Activated T-helper 1 cell treated with anti-CD3 and anti-CD28 coated beads, Interleukin-12 subunit alpha, Interleukin-12 subunit beta, Interleukin-2, Interleukin-4 antibody, amounts not matched to agents 30 ng/mL and 10 ng/mL and 1 ng/mL, durations not matched to agents 14 hours and 24 hours and 36 hours (primary cell): Measurements from ENCODE around the gene ZFR. TPM values are rescaled to one million over a fixed set of nuclear protein-coding genes. Genes with fewer than 3 reads are reported as not detected.
A peak's percentile ranks its signal among the peaks of the same experiment; 100 is the strongest.
"Not testable (repeated sequence)": the region's sequence is repeated elsewhere in the genome, so short reads cannot be mapped to it uniquely, and the experiment has no call there.

Experiments used
- DNase-seq: peaks from one replicate; pipeline ENCODE4 v3.0.0; 2021; ENCODE audit warnings: low spot score
- H3K27ac Mint-ChIP-seq: one replicate; pipeline ENCODE4 v1.8.0; 2021; ENCODE audit warnings: mild to moderate bottlenecking, mixed read lengths
- H3K27me3 Mint-ChIP-seq: one replicate; pipeline ENCODE4 v1.8.0; 2022; ENCODE audit warnings: mild to moderate bottlenecking, moderate library complexity, mixed read lengths; ENCODE audit not compliant: insufficient read depth
- H3K36me3 Mint-ChIP-seq: one replicate; pipeline ENCODE4 v1.8.0; 2021; ENCODE audit warnings: low read depth, mixed read lengths
- H3K4me1 Mint-ChIP-seq: one replicate; pipeline ENCODE4 v1.8.0; 2021; ENCODE audit warnings: low read depth, mixed read lengths
- H3K4me3 Mint-ChIP-seq: one replicate; pipeline ENCODE4 v1.8.0; 2021; ENCODE audit warnings: mild to moderate bottlenecking, moderate library complexity, mixed read lengths
- H3K9me3 Mint-ChIP-seq: one replicate; pipeline ENCODE4 v1.8.0; 2021; ENCODE audit warnings: mixed read lengths
- intact Hi-C: fragments of 100-400 bp; cut with micrococcal nuclease; formaldehyde crosslinking; loops from one replicate; pipeline ENCODE4 v1.15.1; 2024
- total RNA-seq: library from RNA; stranded (reverse); gene quantifications from 2 replicates; pipeline ENCODE4 v1.2.3, GENCODE V29; 2022

The ZFR gene
- total RNA-seq, 1 donor from 2014 or later, result 70.8 TPM

GRCh38 chr5:32421075-32421474 is 23.5 kb downstream of the ZFR start:
- Mint-ChIP-seq H3K9me3 (peaks cover 2% of the 10 kb centered on the region), H3K4me1 (peaks cover 23% of the 10 kb centered on the region), H3K27ac (no peak overlapping the region), H3K27me3 (no peaks in the 10 kb centered on the region), H3K4me3 (no peak overlapping the region), H3K36me3 (peaks cover 20% of the 10 kb centered on the region)
- DNase-seq, result no peak
- intact Hi-C loops, result no loop called here

GRCh38 chr5:32420506-32420905 is 24.0 kb downstream of the ZFR start:
- Mint-ChIP-seq H3K4me1 (peaks cover 23% of the 10 kb centered on the region), H3K27ac (no peak overlapping the region), H3K27me3 (no peaks in the 10 kb centered on the region), H3K36me3 (peaks cover 21% of the 10 kb centered on the region), H3K4me3 (no peak overlapping the region), H3K9me3 (no peaks in the 10 kb centered on the region)
- DNase-seq, result no peak
- intact Hi-C loops, result no loop called here

- intact Hi-C loops, result no loop called here
- Mint-ChIP-seq H3K27ac (no peak overlapping the region), H3K4me1 (peaks cover 23% of the 10 kb centered on the region), H3K36me3 (peaks cover 24% of the 10 kb centered on the region), H3K27me3 (no peaks in the 10 kb centered on the region), H3K4me3 (no peak overlapping the region), H3K9me3 (no peaks in the 10 kb centered on the region)
- DNase-seq, result no peak
Measured at GRCh38 chr5:32419791-32420190, 24.7 kb downstream of the ZFR start.

- H3K36me3 Mint-ChIP-seq, result peaks cover 43% of the 10 kb centered on the region
- intact Hi-C loops, result loop anchor here (5.0 kb wide), 1 partner anchor 199 kb away; no protein-coding TSS in a partner anchor
- no peaks in the 10 kb centered on the region for H3K9me3 Mint-ChIP-seq
- no peak overlapping the region for H3K4me3 Mint-ChIP-seq
- peak overlapping the region; percentile 4 for H3K27ac Mint-ChIP-seq
- no peak for DNase-seq
- H3K27me3 Mint-ChIP-seq, result no peaks in the 10 kb centered on the region
- H3K4me1 Mint-ChIP-seq, result peaks cover 6% of the 10 kb centered on the region
Measured at GRCh38 chr5:32413466-32414263, 30.9 kb downstream of the ZFR start.

GRCh38 chr5:32410630-32411029 is 33.9 kb downstream of the ZFR start:
- no peak overlapping the region for H3K27ac Mint-ChIP-seq
- intact Hi-C loops, result loop anchor here (5.0 kb wide), 1 partner anchor 202 kb away; no protein-coding TSS in a partner anchor
- DNase-seq, result no peak
- H3K4me3 Mint-ChIP-seq, result no peak overlapping the region
- H3K4me1 Mint-ChIP-seq, result peaks cover 6% of the 10 kb centered on the region
- no peaks in the 10 kb centered on the region for H3K9me3 Mint-ChIP-seq
- H3K36me3 Mint-ChIP-seq, result peaks cover 37% of the 10 kb centered on the region
- H3K27me3 Mint-ChIP-seq, result no peaks in the 10 kb centered on the region

- Mint-ChIP-seq H3K4me1 (no peaks in the 10 kb centered on the region), H3K9me3 (no peaks in the 10 kb centered on the region), H3K27ac (no peak overlapping the region), H3K27me3 (no peaks in the 10 kb centered on the region), H3K4me3 (no peak overlapping the region), H3K36me3 (peaks cover 40% of the 10 kb centered on the region)
- DNase-seq, result no peak
- intact Hi-C loops, result no loop called here
Measured at GRCh38 chr5:32406650-32407049, 37.9 kb downstream of the ZFR start.

- Mint-ChIP-seq H3K36me3 (peaks cover 40% of the 10 kb centered on the region), H3K4me3 (no peak overlapping the region), H3K27me3 (no peaks in the 10 kb centered on the region), H3K9me3 (no peaks in the 10 kb centered on the region), H3K4me1 (no peaks in the 10 kb centered on the region), H3K27ac (peak overlapping the region; percentile 46)
- DNase-seq, result no peak
- intact Hi-C loops, result no loop called here
Measured at GRCh38 chr5:32405507-32405906, 39.0 kb downstream of the ZFR start.

GRCh38 chr5:32403760-32404159 is 40.8 kb downstream of the ZFR start:
- Mint-ChIP-seq H3K27ac (no peak overlapping the region), H3K4me1 (no peaks in the 10 kb centered on the region), H3K9me3 (no peaks in the 10 kb centered on the region), H3K27me3 (no peaks in the 10 kb centered on the region), H3K36me3 (peaks cover 47% of the 10 kb centered on the region), H3K4me3 (no peak overlapping the region)
- intact Hi-C loops, result no loop called here
- DNase-seq, result no peak

- Mint-ChIP-seq H3K4me3 (no peak overlapping the region), H3K4me1 (no peaks in the 10 kb centered on the region), H3K9me3 (no peaks in the 10 kb centered on the region), H3K36me3 (peaks cover 50% of the 10 kb centered on the region), H3K27ac (no peak overlapping the region), H3K27me3 (no peaks in the 10 kb centered on the region)
- no peak for DNase-seq
- intact Hi-C loops, result no loop called here
Measured at GRCh38 chr5:32400401-32400800, 44.1 kb downstream of the ZFR start.

GRCh38 chr5:32398754-32399153 is 45.8 kb downstream of the ZFR start:
- H3K27me3 Mint-ChIP-seq, H3K4me3 Mint-ChIP-seq, H3K9me3 Mint-ChIP-seq, intact Hi-C loops, H3K27ac Mint-ChIP-seq, H3K4me1 Mint-ChIP-seq, DNase-seq: not testable (repeated sequence)
- peaks cover 49% of the 10 kb centered on the region for H3K36me3 Mint-ChIP-seq

- intact Hi-C loops, result no loop called here
Measured at GRCh38 chr5:32394981-32395380, 49.6 kb downstream of the ZFR start.

GRCh38 chr5:32392039-32392438 is 52.5 kb downstream of the ZFR start:
- intact Hi-C loops, result no loop called here
- Mint-ChIP-seq H3K27me3 (no peaks in the 10 kb centered on the region), H3K4me3 (no peak overlapping the region), H3K36me3 (peaks cover 40% of the 10 kb centered on the region), H3K4me1 (peaks cover 16% of the 10 kb centered on the region), H3K9me3 (no peaks in the 10 kb centered on the region), H3K27ac (no peak overlapping the region)
- no peak for DNase-seq

More at GRCh38 chr5:32394981-32395380, 49.6 kb downstream of the ZFR start:
- no peaks in the 10 kb centered on the region for H3K27me3 Mint-ChIP-seq
- H3K36me3 Mint-ChIP-seq, result peaks cover 35% of the 10 kb centered on the region
- H3K4me1 Mint-ChIP-seq, result no peaks in the 10 kb centered on the region
- H3K27ac Mint-ChIP-seq, result no peak overlapping the region
- no peaks in the 10 kb centered on the region for H3K9me3 Mint-ChIP-seq
- no peak for DNase-seq
- H3K4me3 Mint-ChIP-seq, result no peak overlapping the region

- H3K36me3 Mint-ChIP-seq, result peaks cover 37% of the 10 kb centered on the region
- no peak for DNase-seq
- intact Hi-C loops, result no loop called here
- H3K4me3 Mint-ChIP-seq, result no peak overlapping the region
- H3K27me3 Mint-ChIP-seq, result no peaks in the 10 kb centered on the region
- no peak overlapping the region for H3K27ac Mint-ChIP-seq
- peaks cover 16% of the 10 kb centered on the region for H3K4me1 Mint-ChIP-seq
- no peaks in the 10 kb centered on the region for H3K9me3 Mint-ChIP-seq
Measured at GRCh38 chr5:32390819-32391591, 53.5 kb downstream of the ZFR start.
